Immature natural killer cell (primary cell): ENCODE results near the gene NSMF. TPM values are rescaled to one million over a fixed set of nuclear protein-coding genes. Genes with fewer than 3 reads are reported as not detected.
A peak's percentile ranks its signal among the peaks of the same experiment; 100 is the strongest.

Experiments
- DNase-seq, 3 donors: peaks; one replicate each; pipeline ENCODE4 v3.0.0; 2022; ENCODE audit warnings: mixed read lengths in 1 of 3
- H3K27ac Mint-ChIP-seq, 6 donors: one replicate each; pipeline ENCODE4 v1.8.0; 2020; ENCODE audit warnings: mixed read lengths in 6 of 6, mild to moderate bottlenecking in 5 of 6, inconsistent platforms in 4 of 6, moderate library complexity in 3 of 6
- H3K27me3 Mint-ChIP-seq, 3 donors: one replicate each; pipeline ENCODE4 v1.8.0; 2020 to 2021; ENCODE audit warnings: low read depth in 3 of 3, mild to moderate bottlenecking in 3 of 3, mixed read lengths in 3 of 3, moderate library complexity in 3 of 3, inconsistent platforms in 1 of 3
- H3K36me3 Mint-ChIP-seq, 3 donors: one replicate each; pipeline ENCODE4 v1.8.0; 2020; ENCODE audit warnings: mixed read lengths in 3 of 3, inconsistent platforms in 2 of 3, mild to moderate bottlenecking in 2 of 3
- H3K4me1 Mint-ChIP-seq, 2 donors: one replicate each; pipeline ENCODE4 v1.8.0; 2020; ENCODE audit warnings: inconsistent platforms in 2 of 2, mild to moderate bottlenecking in 2 of 2, mixed read lengths in 2 of 2, moderate library complexity in 1 of 2
- H3K4me3 Mint-ChIP-seq, 5 donors: one replicate each; pipeline ENCODE4 v1.8.0; 2020; ENCODE audit warnings: mild to moderate bottlenecking in 5 of 5, mixed read lengths in 5 of 5, inconsistent platforms in 3 of 5, moderate library complexity in 3 of 5
- H3K9me3 Mint-ChIP-seq, 6 donors: one replicate each; pipeline ENCODE4 v1.8.0; 2020; ENCODE audit warnings: mild to moderate bottlenecking in 6 of 6, mixed read lengths in 6 of 6, inconsistent platforms in 4 of 6, moderate library complexity in 3 of 6
- polyA plus RNA-seq, 3 donors: library from polyadenylated mRNA; unstranded; fragments of 300-500 nt; fragmentation: Illumina TruSeq; gene quantifications; one replicate each; pipeline ENCODE4 v1.2.3, GENCODE V29; 2021

Gene NSMF
- polyA plus RNA-seq, 3 donors from 2014 or later = 9.4 to 14.3 (median 9.6) TPM

DNA sequence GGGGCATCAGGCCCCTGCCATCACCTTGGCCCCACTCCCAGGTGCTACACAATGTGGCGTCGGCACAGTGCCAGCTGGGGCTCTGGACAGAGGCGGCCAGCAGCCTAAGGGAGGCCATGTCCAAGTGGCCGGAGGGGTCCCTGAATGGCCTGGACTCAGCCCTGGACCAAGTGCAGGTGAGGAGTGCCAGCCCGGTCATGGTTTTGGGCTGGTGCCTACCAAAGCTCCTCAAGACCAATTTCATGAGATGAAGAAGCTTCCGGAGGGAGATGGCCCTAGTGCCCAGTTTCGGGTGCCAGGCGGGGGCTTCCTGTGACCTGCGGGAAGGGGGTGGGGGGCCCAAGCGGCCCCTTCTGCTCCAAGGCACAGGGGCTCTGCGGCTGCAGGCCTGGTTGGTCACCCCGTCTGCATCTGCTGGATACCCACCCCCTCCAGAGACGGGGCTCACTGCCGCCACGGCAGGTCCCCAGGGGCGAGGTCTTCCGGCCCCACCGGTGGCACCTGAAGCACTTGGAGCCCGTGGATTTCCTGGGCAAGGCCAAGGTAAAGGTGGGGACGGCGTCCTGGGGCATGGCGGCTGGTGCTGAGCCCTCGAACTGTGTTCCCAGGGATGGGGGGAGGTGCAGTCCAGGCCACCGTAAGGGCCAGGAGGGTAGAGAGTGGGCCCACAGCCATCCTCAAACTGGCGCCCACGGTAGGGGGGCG is 30.1 kb downstream of the NSMF start:
- H3K4me1 Mint-ChIP-seq = peaks cover 3 to 6% of the 10 kb centered on the region in 2 donors

GRCh38 chr9:137428311-137428630 is 30.9 kb downstream of the NSMF start:
- no peak for DNase-seq
- Mint-ChIP-seq H3K4me1 (peaks cover 3 to 6% of the 10 kb centered on the region in 2 donors), H3K27ac (no peak overlapping the region), H3K27me3 (peaks cover 0 to 4% (median 3%) of the 10 kb centered on the region in 3 donors), H3K36me3 (no peaks in the 10 kb centered on the region), H3K9me3 (no peaks in the 10 kb centered on the region), H3K4me3 (no peak overlapping the region)

More for the DNA sequence above, 30.1 kb downstream of the NSMF start:
- Mint-ChIP-seq H3K4me3 (no peak overlapping the region), H3K9me3 (no peaks in the 10 kb centered on the region), H3K27me3 (peaks cover 0 to 4% (median 3%) of the 10 kb centered on the region in 3 donors), H3K36me3 (no peaks in the 10 kb centered on the region), H3K27ac (no peak overlapping the region)
- DNase-seq = no peak

- Mint-ChIP-seq H3K9me3 (no peaks in the 10 kb centered on the region), H3K4me1 (peaks cover 3 to 6% of the 10 kb centered on the region in 2 donors), H3K27ac (no peak overlapping the region), H3K27me3 (peaks cover 0 to 4% (median 3%) of the 10 kb centered on the region in 3 donors), H3K4me3 (no peak overlapping the region), H3K36me3 (no peaks in the 10 kb centered on the region)
- DNase-seq = no peak
Observed at GRCh38 chr9:137427454-137428310, 31.5 kb downstream of the NSMF start.

DNA sequence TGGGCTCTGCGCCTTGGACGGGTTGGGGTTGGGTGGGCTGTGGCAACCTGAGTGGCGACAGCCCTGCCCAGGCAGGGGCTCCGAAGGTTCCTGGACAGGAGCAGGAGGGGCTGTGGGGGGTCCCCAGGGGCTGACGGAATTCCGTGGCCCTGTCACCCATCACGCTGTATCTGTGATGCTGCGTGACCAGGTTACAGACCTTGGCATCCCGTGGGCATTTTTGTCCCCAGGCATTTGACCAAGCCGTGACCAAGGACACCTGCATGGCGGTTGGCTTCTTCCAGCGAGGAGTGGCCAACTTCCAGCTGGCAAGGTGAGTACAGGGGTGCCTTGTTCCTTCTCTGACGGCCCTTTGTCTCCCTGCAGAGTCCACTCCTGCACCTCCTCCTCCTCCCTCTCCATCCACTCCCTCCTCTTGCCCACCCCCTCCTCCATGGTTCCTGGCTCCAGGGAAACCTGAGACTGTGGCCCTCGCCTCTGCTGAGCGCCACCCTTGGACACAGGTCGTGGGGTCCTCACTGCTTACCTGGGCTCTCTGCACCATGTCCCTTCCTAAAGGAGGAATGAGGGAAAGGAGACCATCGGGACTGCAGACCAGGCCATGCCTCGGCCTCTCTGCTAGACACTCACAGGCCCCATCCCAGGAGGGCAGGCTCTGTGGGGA is 33.0 kb downstream of the NSMF start:
- Mint-ChIP-seq H3K36me3 (no peaks in the 10 kb centered on the region), H3K4me1 (peaks cover 11 to 14% of the 10 kb centered on the region in 2 donors), H3K4me3 (no peak overlapping the region), H3K27me3 (peaks cover 2 to 4% (median 3%) of the 10 kb centered on the region in 3 donors), H3K9me3 (no peaks in the 10 kb centered on the region), H3K27ac (no peak overlapping the region)
- DNase-seq = no peak

DNA sequence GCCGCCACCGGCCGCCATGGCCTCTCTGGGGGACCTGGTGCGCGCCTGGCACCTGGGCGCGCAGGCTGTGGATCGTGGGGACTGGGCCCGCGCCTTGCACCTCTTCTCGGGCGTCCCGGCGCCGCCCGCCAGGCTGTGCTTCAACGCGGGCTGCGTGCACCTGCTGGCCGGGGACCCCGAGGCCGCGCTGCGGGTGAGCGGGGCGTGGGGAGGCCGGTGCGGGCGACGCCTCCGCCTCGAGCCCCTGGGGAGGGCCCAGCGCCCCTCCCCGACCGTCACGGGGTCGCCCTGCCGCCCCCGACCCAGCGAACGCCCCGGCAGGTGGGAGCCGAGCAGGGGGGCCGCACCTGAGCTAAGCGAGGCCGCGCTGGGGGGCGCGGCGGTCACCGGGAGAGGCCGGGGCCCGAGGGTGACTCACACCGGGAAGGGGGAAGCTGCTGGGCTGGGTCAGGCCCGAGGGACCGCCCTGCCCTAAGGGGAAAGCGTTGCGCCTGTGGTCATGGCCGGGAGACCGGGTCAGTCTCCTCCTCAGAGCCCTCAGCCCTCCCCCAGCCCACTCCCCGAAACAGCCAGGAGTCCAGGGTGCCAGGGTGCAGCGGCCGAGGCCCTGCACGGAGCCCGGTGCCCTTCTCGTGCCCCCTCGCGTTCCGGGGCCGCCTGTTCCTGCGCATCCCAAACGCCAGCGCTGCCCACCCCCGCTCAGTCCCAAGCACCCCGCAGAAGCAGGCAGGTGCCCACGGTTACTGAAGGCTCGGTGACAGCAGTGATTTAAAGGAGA is 35.4 kb downstream of the NSMF start:
- Mint-ChIP-seq H3K27me3 (peaks cover 2 to 4% (median 3%) of the 10 kb centered on the region in 3 donors), H3K4me1 (peaks cover 11 to 14% of the 10 kb centered on the region in 2 donors), H3K4me3 (peak overlapping the region in 3 of 5 donors; percentile 71 to 76 (median 76)), H3K27ac (no peak overlapping the region), H3K36me3 (no peaks in the 10 kb centered on the region), H3K9me3 (no peaks in the 10 kb centered on the region)
- DNase-seq = no peak

DNA sequence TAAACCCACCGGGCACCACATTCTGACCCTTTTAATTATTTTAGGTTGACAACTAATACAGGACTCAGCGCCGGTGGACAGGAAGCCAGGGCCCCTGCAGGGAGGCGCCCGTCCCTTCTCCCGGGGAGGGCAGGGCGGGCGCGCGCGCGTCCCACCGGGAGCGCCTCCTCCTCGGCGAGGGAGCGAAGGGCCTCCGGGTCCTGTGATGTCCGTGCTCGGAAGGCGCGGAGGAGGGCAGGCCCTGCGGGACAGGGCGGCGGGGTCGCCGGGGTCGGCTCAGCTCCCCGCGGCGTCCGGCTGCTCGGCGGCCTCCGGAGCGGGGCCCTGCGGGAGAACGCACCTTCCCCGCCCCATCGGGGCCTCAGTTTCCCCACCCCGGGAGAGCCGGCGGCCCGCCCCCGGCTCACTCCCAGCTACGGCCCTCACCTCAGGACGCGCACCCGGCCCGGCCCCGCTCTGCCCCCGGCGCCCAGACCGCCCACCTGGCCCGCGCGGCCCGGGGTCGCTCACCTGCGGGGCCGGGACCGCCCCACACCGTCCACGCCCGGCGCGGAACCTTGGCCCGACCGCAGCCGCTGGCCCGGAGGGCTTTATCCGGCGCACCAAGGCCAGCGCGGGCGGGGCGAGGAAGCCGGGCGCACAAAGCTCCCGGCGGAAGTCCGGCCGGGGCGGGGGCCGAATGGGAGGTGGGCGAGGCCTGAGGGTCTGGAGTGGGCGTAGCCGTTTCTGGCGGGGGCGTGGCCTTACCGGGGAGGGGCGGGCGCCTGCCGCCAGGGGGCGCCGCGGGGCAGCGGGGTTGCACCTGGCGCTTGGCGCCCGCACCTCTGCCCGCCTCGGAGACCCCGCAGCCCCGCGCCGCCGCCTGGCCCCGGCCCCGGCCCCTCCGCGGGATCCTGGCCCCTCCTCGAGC is 36.3 kb downstream of the NSMF start, which contains the start of the genes EXD3 and NOXA1:
EXD3 (minus strand) TSS at position 559 of the 910 bp plus-strand sequence. CDS start 27,805 bp downstream, outside the sequence.
NOXA1 (plus strand) TSS at position 790 of the 910 bp plus-strand sequence. CDS start 137 bp downstream, outside the sequence.
- peak; percentile 93 to 94 (median 94) for DNase-seq
- H3K9me3 Mint-ChIP-seq = no peaks in the 10 kb centered on the region
- H3K4me1 Mint-ChIP-seq = peaks cover 11 to 14% of the 10 kb centered on the region in 2 donors
- H3K27me3 Mint-ChIP-seq = peaks cover 2 to 4% (median 2%) of the 10 kb centered on the region in 3 donors
- peak within 1 kb of the TSS in 4 of 6 donors; percentile 41 to 75 (median 52) for H3K27ac Mint-ChIP-seq
- peak within 1 kb of the TSS; percentile 81 to 90 (median 83) for H3K4me3 Mint-ChIP-seq
- H3K36me3 Mint-ChIP-seq = no peaks in the 10 kb centered on the region

GRCh38 chr9:137421838-137422603 is 37.1 kb downstream of the NSMF start:
- H3K27me3 Mint-ChIP-seq = peaks cover 2 to 4% (median 2%) of the 10 kb centered on the region in 3 donors

GRCh38 chr9:137417161-137418021 is 41.7 kb downstream of the NSMF start:
- Mint-ChIP-seq H3K4me1 (peaks cover 18 to 26% of the 10 kb centered on the region in 2 donors), H3K36me3 (no peaks in the 10 kb centered on the region), H3K27me3 (peaks cover 0 to 2% (median 0%) of the 10 kb centered on the region in 3 donors), H3K27ac (peak overlapping the region in 1 of 6 donors; percentile 28), H3K4me3 (peak overlapping the region in 3 of 5 donors; percentile 21 to 46 (median 21)), H3K9me3 (no peaks in the 10 kb centered on the region)
- DNase-seq = peak; percentile 31 to 66 (median 55)

More at GRCh38 chr9:137421838-137422603, 37.1 kb downstream of the NSMF start:
- no peak for DNase-seq
- Mint-ChIP-seq H3K9me3 (no peaks in the 10 kb centered on the region), H3K27ac (peak overlapping the region in 3 of 6 donors; percentile 41 to 75 (median 58)), H3K4me3 (peak overlapping the region; percentile 81 to 90 (median 83)), H3K4me1 (peaks cover 11 to 14% of the 10 kb centered on the region in 2 donors), H3K36me3 (no peaks in the 10 kb centered on the region)

GRCh38 chr9:137416563-137417151 is 42.5 kb downstream of the NSMF start:
- no peak for DNase-seq
- Mint-ChIP-seq H3K4me3 (no peak overlapping the region), H3K4me1 (peaks cover 15 to 25% of the 10 kb centered on the region in 2 donors), H3K27ac (no peak overlapping the region), H3K36me3 (no peaks in the 10 kb centered on the region), H3K9me3 (no peaks in the 10 kb centered on the region), H3K27me3 (peaks cover 0 to 2% (median 1%) of the 10 kb centered on the region in 3 donors)

GRCh38 chr9:137416006-137416562 is 43.0 kb downstream of the NSMF start:
- H3K4me3 Mint-ChIP-seq = peak overlapping the region in 1 of 5 donors; percentile 9
- H3K27me3 Mint-ChIP-seq = peaks cover 0 to 3% (median 1%) of the 10 kb centered on the region in 3 donors
- peaks cover 15 to 25% of the 10 kb centered on the region in 2 donors for H3K4me1 Mint-ChIP-seq
- no peak overlapping the region for H3K27ac Mint-ChIP-seq
- no peak for DNase-seq
- no peaks in the 10 kb centered on the region for H3K36me3 Mint-ChIP-seq
- no peaks in the 10 kb centered on the region for H3K9me3 Mint-ChIP-seq
